Glutamatergic neuron (in vitro differentiated cells): ENCODE data around the gene FAT1. TPM values are rescaled to one million over a fixed set of nuclear protein-coding genes. Genes with fewer than 3 reads are reported as not detected.

Source experiments
- DNase-seq: peaks from one replicate; pipeline ENCODE4 v3.0.0; 2022
- H3K27ac Mint-ChIP-seq: one replicate; pipeline ENCODE4 v1.8.0; 2020; ENCODE audit warnings: mild to moderate bottlenecking, mixed read lengths, inconsistent platforms; ENCODE audit not compliant: unreplicated experiment
- H3K27me3 Mint-ChIP-seq: one replicate; pipeline ENCODE4 v1.8.0; 2020; ENCODE audit warnings: mild to moderate bottlenecking, moderate library complexity, mixed read lengths, inconsistent platforms; ENCODE audit not compliant: unreplicated experiment
- H3K36me3 Mint-ChIP-seq: one replicate; pipeline ENCODE4 v1.8.0; 2020; ENCODE audit warnings: mild to moderate bottlenecking, mixed read lengths, inconsistent platforms; ENCODE audit not compliant: unreplicated experiment
- H3K4me1 Mint-ChIP-seq: one replicate; pipeline ENCODE4 v1.8.0; 2020; ENCODE audit warnings: mild to moderate bottlenecking, low read depth, mixed read lengths, inconsistent platforms; ENCODE audit not compliant: unreplicated experiment
- H3K4me3 Mint-ChIP-seq: one replicate; pipeline ENCODE4 v1.8.0; 2020; ENCODE audit warnings: mild to moderate bottlenecking, mixed read lengths, inconsistent platforms; ENCODE audit not compliant: unreplicated experiment
- H3K9me3 Mint-ChIP-seq: one replicate; pipeline ENCODE4 v1.8.0; 2020; ENCODE audit warnings: mild to moderate bottlenecking, moderate library complexity, mixed read lengths, inconsistent platforms; ENCODE audit not compliant: unreplicated experiment
- total RNA-seq: library from RNA; stranded (reverse); fragmentation: NEBNext Ultra II Directional; extraction: Animal tissue kit (Norgen Biotek cat#: 25700); gene quantifications from one replicate; pipeline ENCODE4 v1.2.1, GENCODE V29; 2021; ENCODE audit not compliant: unreplicated experiment
- TF ChIP-seq, protein P1 (sequence below): fragments of 200-600 bp; sonication (generic); IDR thresholded peaks from one replicate; pipeline ENCODE4 v1.5.0; 2021; ENCODE audit not compliant: partially characterized antibody, unreplicated experiment

Gene FAT1
- total RNA-seq, 1 donor from 2014 or later: 34.3 TPM

DNA sequence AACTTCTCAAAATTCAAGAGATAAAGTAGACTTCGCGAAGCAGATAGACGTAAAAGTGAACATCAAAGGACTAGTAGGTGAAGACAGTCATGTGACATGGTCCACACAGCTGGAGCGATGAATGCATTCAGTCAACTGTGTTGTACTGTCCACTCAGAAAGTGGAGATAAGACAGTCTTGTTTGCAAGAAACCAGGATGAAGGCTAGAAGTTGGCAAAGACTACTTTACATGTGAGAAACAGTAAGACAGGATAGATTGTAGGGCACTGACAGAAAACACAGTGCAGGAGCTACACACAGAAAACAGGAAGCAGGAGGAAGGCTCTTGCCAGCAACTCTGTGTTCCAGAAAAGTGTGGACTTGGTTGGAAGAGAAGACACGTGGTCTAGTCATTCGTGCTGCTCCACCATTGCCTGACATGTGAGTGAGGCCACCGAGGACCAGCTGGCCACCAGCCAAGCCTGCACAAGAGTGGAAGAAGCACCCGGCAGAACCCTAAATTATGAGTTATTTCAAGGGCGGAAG is 78.9 kb downstream of the FAT1 start:
- H3K27me3 Mint-ChIP-seq: no peaks in the 10 kb centered on the region
- H3K4me1 Mint-ChIP-seq: peaks cover 5% of the 10 kb centered on the region
- no peak overlapping the region for H3K27ac Mint-ChIP-seq
- no peaks in the 10 kb centered on the region for H3K9me3 Mint-ChIP-seq
- TF ChIP-seq, protein P1, sequence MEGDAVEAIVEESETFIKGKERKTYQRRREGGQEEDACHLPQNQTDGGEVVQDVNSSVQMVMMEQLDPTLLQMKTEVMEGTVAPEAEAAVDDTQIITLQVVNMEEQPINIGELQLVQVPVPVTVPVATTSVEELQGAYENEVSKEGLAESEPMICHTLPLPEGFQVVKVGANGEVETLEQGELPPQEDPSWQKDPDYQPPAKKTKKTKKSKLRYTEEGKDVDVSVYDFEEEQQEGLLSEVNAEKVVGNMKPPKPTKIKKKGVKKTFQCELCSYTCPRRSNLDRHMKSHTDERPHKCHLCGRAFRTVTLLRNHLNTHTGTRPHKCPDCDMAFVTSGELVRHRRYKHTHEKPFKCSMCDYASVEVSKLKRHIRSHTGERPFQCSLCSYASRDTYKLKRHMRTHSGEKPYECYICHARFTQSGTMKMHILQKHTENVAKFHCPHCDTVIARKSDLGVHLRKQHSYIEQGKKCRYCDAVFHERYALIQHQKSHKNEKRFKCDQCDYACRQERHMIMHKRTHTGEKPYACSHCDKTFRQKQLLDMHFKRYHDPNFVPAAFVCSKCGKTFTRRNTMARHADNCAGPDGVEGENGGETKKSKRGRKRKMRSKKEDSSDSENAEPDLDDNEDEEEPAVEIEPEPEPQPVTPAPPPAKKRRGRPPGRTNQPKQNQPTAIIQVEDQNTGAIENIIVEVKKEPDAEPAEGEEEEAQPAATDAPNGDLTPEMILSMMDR: no peak
- H3K4me3 Mint-ChIP-seq: no peak overlapping the region
- H3K36me3 Mint-ChIP-seq: no peaks in the 10 kb centered on the region
- no peak for DNase-seq

- Mint-ChIP-seq H3K27ac (no peak overlapping the region), H3K27me3 (no peaks in the 10 kb centered on the region), H3K36me3 (no peaks in the 10 kb centered on the region), H3K4me3 (no peak overlapping the region), H3K4me1 (peaks cover 5% of the 10 kb centered on the region), H3K9me3 (no peaks in the 10 kb centered on the region)
- no peak for DNase-seq
- TF ChIP-seq, protein P1: no peak
Measured at GRCh38 chr4:186644311-186644638, 79.4 kb downstream of the FAT1 start.

DNA sequence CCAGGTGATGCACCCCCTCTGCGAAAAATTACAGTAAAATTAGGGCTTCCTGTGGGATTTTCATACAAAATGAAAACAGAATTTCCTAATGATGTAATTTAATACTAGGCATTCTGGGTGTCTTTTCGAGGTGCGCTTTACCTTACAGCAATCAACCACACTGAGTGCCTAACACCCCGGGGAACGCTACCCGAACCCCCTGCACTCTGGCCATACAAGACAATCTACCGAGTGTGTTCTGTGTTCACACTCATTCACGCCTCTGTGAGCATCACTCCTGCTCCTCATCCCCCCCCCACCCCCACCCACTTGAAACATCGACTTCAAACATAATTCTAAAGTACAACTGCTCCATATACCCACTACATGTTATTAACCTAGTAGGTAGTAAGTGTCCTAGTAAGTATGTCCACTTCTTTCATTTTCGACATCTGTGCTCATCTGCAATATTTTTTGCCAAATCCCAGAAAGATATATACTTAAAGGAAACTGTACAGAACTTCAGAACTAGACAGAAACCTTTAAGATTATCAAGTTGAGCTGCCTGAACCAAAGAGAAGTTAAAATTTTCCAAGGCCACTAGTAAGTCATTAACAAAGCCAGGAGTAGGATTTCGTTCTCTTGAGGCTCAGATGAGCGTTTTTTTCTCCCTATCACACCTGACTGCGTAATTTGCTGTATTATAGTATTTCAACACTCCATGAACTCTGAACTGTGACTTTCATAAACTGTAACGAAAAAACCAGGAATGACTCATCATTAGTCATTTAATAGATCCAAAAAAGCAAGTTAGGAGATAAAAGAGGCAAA is 80.0 kb downstream of the FAT1 start:
- DNase-seq: peak; percentile 26
- H3K36me3 Mint-ChIP-seq: no peaks in the 10 kb centered on the region
- TF ChIP-seq, protein P1: no peak
- no peaks in the 10 kb centered on the region for H3K27me3 Mint-ChIP-seq
- H3K9me3 Mint-ChIP-seq: no peaks in the 10 kb centered on the region
- H3K4me1 Mint-ChIP-seq: peaks cover 5% of the 10 kb centered on the region
- no peak overlapping the region for H3K27ac Mint-ChIP-seq
- no peak overlapping the region for H3K4me3 Mint-ChIP-seq

DNA sequence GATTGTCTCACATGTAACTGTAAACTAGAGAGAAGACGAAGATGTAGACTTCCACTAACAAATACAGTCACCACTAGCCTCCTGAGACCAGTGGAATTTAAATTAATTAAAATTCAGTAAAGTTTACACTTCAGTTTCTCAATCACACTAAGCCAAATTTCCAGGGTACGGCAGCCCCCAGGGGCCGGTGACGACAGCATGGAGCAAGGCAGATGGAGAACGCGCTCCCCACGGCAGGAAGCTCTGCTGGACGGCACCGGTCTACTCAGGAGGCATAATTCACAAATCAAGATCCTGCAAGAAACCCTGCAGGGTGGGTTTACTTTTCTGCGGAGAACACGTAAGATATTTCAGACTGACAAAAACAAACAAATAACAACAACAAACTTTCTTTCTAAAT is 80.7 kb downstream of the FAT1 start:
- Mint-ChIP-seq H3K27ac (no peak overlapping the region), H3K4me1 (peaks cover 5% of the 10 kb centered on the region), H3K36me3 (no peaks in the 10 kb centered on the region), H3K27me3 (no peaks in the 10 kb centered on the region), H3K4me3 (peak overlapping the region; percentile 4), H3K9me3 (no peaks in the 10 kb centered on the region)
- no peak for DNase-seq
- TF ChIP-seq, protein P1: no peak

DNA sequence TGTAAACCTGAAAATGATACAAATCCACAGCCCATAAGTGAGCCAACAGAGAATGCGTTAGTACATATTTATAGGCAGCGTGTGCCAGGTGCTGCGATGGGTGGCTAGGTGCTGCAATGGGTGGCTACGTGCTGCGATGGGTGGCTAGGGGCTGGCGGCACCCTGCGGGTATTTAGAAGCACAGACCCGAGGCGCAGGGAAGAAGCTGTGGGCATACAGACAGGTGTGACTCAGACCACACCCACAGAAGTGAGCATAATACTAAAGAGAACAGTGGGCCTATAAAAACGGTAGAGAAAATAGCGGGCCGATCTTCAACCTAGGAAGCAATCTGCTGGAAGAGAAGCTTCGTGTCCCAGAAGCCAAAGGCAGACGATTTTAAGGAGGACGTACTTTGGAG is 81.1 kb downstream of the FAT1 start:
- Mint-ChIP-seq H3K27me3 (no peaks in the 10 kb centered on the region), H3K36me3 (no peaks in the 10 kb centered on the region), H3K4me3 (no peak overlapping the region), H3K4me1 (peaks cover 5% of the 10 kb centered on the region), H3K27ac (no peak overlapping the region), H3K9me3 (no peaks in the 10 kb centered on the region)
- DNase-seq: no peak
- TF ChIP-seq, protein P1: no peak
